IMR-90 (cell line): ENCODE results near the gene LRRC2. TPM values are rescaled to one million over a fixed set of nuclear protein-coding genes. Genes with fewer than 3 reads are reported as not detected.
A peak's percentile ranks its signal among the peaks of the same experiment; 100 is the strongest.

ENCODE experiments used
- ATAC-seq: fragments of 200-7000 bp; cut with Tn5 transposase; 2 replicates; pipeline ENCODE4 v1.9.1; 2020; ENCODE audit warnings: low read depth, mild to moderate bottlenecking, moderate library complexity
- BruUV-seq: library from RNA; stranded (reverse); fragments of 400-500 nt; replicated peaks from 2 replicates; lab custom pipeline; 2021; lab: Mats Ljungman, UMichigan
- CTCF ChIA-PET: fragments of 300-600 bp; formaldehyde crosslinking; extraction: SDS; loops from one replicate; lab custom pipeline; 2021; ENCODE audit warnings: antibody characterized with exemption; lab: Yijun Ruan, JAX
- POLR2A ChIA-PET: fragments of 300-600 bp; sonication (Branson Sonifier 250); formaldehyde crosslinking; loops from one replicate; lab custom pipeline; 2022; ENCODE audit warnings: antibody characterized with exemption; ENCODE audit not compliant: unreplicated experiment; lab: Charles Lee
- DNase-seq: peaks from one replicate; pipeline ENCODE4 v3.0.0; 2013
- H2AFZ ChIP-seq: replicated peaks from 2 replicates; pipeline ENCODE3; 2013; ENCODE audit warnings: low read length, mild to moderate bottlenecking; ENCODE audit not compliant: poor library complexity
- H2AK5ac ChIP-seq: 2 replicates; pipeline ENCODE4 v1.6.1; 2013; ENCODE audit warnings: low read depth, low read length, inconsistent platforms
- H2AK9ac ChIP-seq: replicated peaks from 2 replicates; pipeline ENCODE3; 2013; ENCODE audit warnings: mild to moderate bottlenecking, low read depth, low read length, moderate library complexity; ENCODE audit not compliant: poor library complexity
- H2BK120ac ChIP-seq: 2 replicates; pipeline ENCODE4 v1.6.1; 2013; ENCODE audit warnings: low read depth, low read length, inconsistent platforms
- H2BK15ac ChIP-seq: 3 replicates; pipeline ENCODE4 v1.6.1; 2013; ENCODE audit warnings: low read depth, low read length, inconsistent platforms
- H2BK20ac ChIP-seq: 2 replicates; pipeline ENCODE4 v1.6.1; 2013; ENCODE audit warnings: low read depth, mild to moderate bottlenecking, inconsistent platforms, low read length, moderate library complexity
- H2BK5ac ChIP-seq: 2 replicates; pipeline ENCODE4 v1.6.1; 2013; ENCODE audit warnings: mild to moderate bottlenecking, low read depth, low read length, inconsistent platforms; ENCODE audit not compliant: poor library complexity, severe bottlenecking
- H3K14ac ChIP-seq: replicated peaks from 2 replicates; pipeline ENCODE4 v1.6.1; 2013; ENCODE audit warnings: low read depth, low read length, inconsistent platforms
- H3K18ac ChIP-seq: 2 replicates; pipeline ENCODE4 v1.6.1; 2013; ENCODE audit warnings: low read depth, low read length, control low read depth
- H3K23ac ChIP-seq: 2 replicates; pipeline ENCODE4 v1.6.1; 2013; ENCODE audit warnings: low read depth, low read length, inconsistent platforms
- H3K27ac ChIP-seq: 2 replicates; pipeline ENCODE4 v1.5.1; 2013; ENCODE audit warnings: mild to moderate bottlenecking, control low read depth, low read length; ENCODE audit not compliant: insufficient read depth
- H3K27me3 ChIP-seq: 2 replicates; pipeline ENCODE4 v1.6.1; 2013; ENCODE audit warnings: low read length; ENCODE audit not compliant: control insufficient read depth, insufficient read depth
- H3K36me3 ChIP-seq: 2 replicates; pipeline ENCODE4 v1.6.1; 2013; ENCODE audit warnings: low read length, mixed read lengths; ENCODE audit not compliant: control insufficient read depth, insufficient read depth
- H3K4ac ChIP-seq: 2 replicates; pipeline ENCODE4 v1.6.1; 2013; ENCODE audit warnings: low read depth, low read length, inconsistent platforms
- H3K4me1 ChIP-seq: 2 replicates; pipeline ENCODE4 v1.6.1; 2013; ENCODE audit warnings: low read length, mixed read lengths; ENCODE audit not compliant: control insufficient read depth, insufficient read depth
- H3K4me2 ChIP-seq: 2 replicates; pipeline ENCODE4 v1.6.1; 2013; ENCODE audit warnings: low read depth, mild to moderate bottlenecking, control low read depth, low read length, moderate library complexity
- H3K4me3 ChIP-seq: 2 replicates; pipeline ENCODE4 v1.5.1; 2013; ENCODE audit warnings: low read depth, mild to moderate bottlenecking, control low read depth, low read length, moderate library complexity; ENCODE audit not compliant: insufficient read depth
- H3K56ac ChIP-seq: 2 replicates; pipeline ENCODE4 v1.6.1; 2013; ENCODE audit warnings: low read length, inconsistent platforms; ENCODE audit not compliant: insufficient read depth; ENCODE audit errors: extremely low read depth
- H3K79me1 ChIP-seq, 2 experiments: 2 replicates each; pipeline ENCODE4 v1.6.1; 2013; ENCODE audit warnings: low read length in 2 of 2, inconsistent platforms in 1 of 2, low read depth in 1 of 2
- H3K9ac ChIP-seq: 2 replicates; pipeline ENCODE4 v1.6.1; 2013; ENCODE audit warnings: low read depth, low read length, control low read depth
- H3K9me1 ChIP-seq: 2 replicates; pipeline ENCODE4 v1.6.1; 2013; ENCODE audit warnings: low read length, inconsistent platforms; ENCODE audit not compliant: insufficient read depth
- H3K9me3 ChIP-seq: 2 replicates; pipeline ENCODE4 v1.6.1; 2013; ENCODE audit warnings: low read length; ENCODE audit not compliant: control insufficient read depth, insufficient read depth
- H4K20me1 ChIP-seq: 2 replicates; pipeline ENCODE4 v1.6.1; 2013; ENCODE audit warnings: low read length, inconsistent platforms; ENCODE audit not compliant: insufficient read depth
- H4K5ac ChIP-seq: 2 replicates; pipeline ENCODE4 v1.6.1; 2013; ENCODE audit warnings: mild to moderate bottlenecking, low read depth, low read length, control low read depth
- H4K8ac ChIP-seq, 2 experiments: 2 replicates each; pipeline ENCODE4 v1.6.1; 2013; ENCODE audit warnings: low read depth in 2 of 2, low read length in 2 of 2, control low read depth in 1 of 2, inconsistent platforms in 1 of 2
- H4K91ac ChIP-seq: 2 replicates; pipeline ENCODE4 v1.6.1; 2013; ENCODE audit warnings: low read depth, low read length, inconsistent platforms; ENCODE audit not compliant: insufficient read depth
- BHLHE40 ChIP-seq: fragments of 150-350 bp; IDR thresholded peaks from 2 replicates; pipeline ENCODE4 v1.6.1; 2016; ENCODE audit warnings: mild to moderate bottlenecking, low read depth, low read length
- CHD1 ChIP-seq: IDR thresholded peaks from 2 replicates; pipeline ENCODE4 v1.6.1; 2012; ENCODE audit warnings: low read depth, low read length, improper control_type of control experiment
- FOS ChIP-seq: fragments of 150-350 bp; IDR thresholded peaks from 2 replicates; pipeline ENCODE4 v1.6.1; 2016; ENCODE audit warnings: low read depth, low read length
- MXI1 ChIP-seq: IDR thresholded peaks from 2 replicates; pipeline ENCODE4 v1.6.1; 2012; ENCODE audit warnings: low read depth, mild to moderate bottlenecking, low read length, moderate library complexity, borderline replicate concordance
- NFE2L2 ChIP-seq: fragments of 150-350 bp; IDR thresholded peaks from 2 replicates; pipeline ENCODE4 v1.6.1; 2016; ENCODE audit warnings: low read depth, mild to moderate bottlenecking, low read length
- POLR2A ChIP-seq: IDR thresholded peaks from 2 replicates; pipeline ENCODE4 v1.6.1; 2012; ENCODE audit warnings: mild to moderate bottlenecking, low read depth, low read length
- RFX5 ChIP-seq: IDR thresholded peaks from 2 replicates; pipeline ENCODE4 v1.8.0; 2012; ENCODE audit warnings: low read depth, mild to moderate bottlenecking, low read length, moderate library complexity
- WGBS, 2 experiments: methylation state at CpG; one replicate each; pipeline versions ENCODE4 v1.1.5 to v1.1.7; 2013; ENCODE audit warnings: missing lambda C conversion rate in 2 of 2; ENCODE audit not compliant: insufficient read length in 1 of 2; ENCODE audit errors: extremely low coverage in 2 of 2; 5-methylcytosine and 5-hydroxymethylcytosine counted together
- dilution Hi-C: fragments of 300-500 bp; cut with HindIII; formaldehyde crosslinking; loops from one replicate; pipeline ENCODE4 v1.14.3; 2018; ENCODE audit warnings: low sequenced_read_pairs; ENCODE audit not compliant: unreplicated experiment
- in situ Hi-C: fragments of 300-500 bp; cut with MboI; formaldehyde crosslinking; loops from 3 replicates; pipeline ENCODE4 v1.14.3; 2019; ENCODE audit warnings: low sequenced_read_pairs, inconsistent platforms, mixed read lengths
- intact Hi-C: fragments of 100-400 bp; cut with micrococcal nuclease; formaldehyde crosslinking; loops from 2 replicates; pipeline ENCODE4 v1.10.0; 2022
- polyA plus RNA-seq, 3 experiments: library from polyadenylated mRNA; depleted of rRNA; stranded (reverse); fragments of >200 nt; gene quantifications; 2 replicates each; pipeline ENCODE4 v1.2.3, GENCODE V29; 2012; ENCODE audit warnings: low replicate concordance in 1 of 3
- total RNA-seq: library from RNA; depleted of rRNA; stranded (reverse); fragments of >200 nt; gene quantifications from 2 replicates; pipeline ENCODE4 v1.2.3, GENCODE V29; 2012
- TF ChIP-seq, protein P1 (sequence below): fragments of 150-350 bp; IDR thresholded peaks from 2 replicates; pipeline ENCODE4 v1.6.1; 2016; ENCODE audit warnings: low read depth, mild to moderate bottlenecking, low read length, moderate library complexity, borderline replicate concordance
- TF ChIP-seq, protein P2 (sequence below): conservative IDR thresholded peaks from 2 replicates; pipeline ENCODE4 v1.5.1; 2012; ENCODE audit warnings: mild to moderate bottlenecking, low read depth, low read length, improper control_type of control experiment
- TF ChIP-seq, protein P3 (sequence below): fragments of 150-350 bp; IDR thresholded peaks from 2 replicates; pipeline ENCODE4 v1.6.1; 2017; ENCODE audit warnings: mild to moderate bottlenecking, antibody characterized with exemption, low read length, low read depth

Gene LRRC2
- total and polyA plus RNA-seq, 2 of the 4 experiments (the other 2 are of a cell fraction), result 2.9 to 4.1 TPM

DNA sequence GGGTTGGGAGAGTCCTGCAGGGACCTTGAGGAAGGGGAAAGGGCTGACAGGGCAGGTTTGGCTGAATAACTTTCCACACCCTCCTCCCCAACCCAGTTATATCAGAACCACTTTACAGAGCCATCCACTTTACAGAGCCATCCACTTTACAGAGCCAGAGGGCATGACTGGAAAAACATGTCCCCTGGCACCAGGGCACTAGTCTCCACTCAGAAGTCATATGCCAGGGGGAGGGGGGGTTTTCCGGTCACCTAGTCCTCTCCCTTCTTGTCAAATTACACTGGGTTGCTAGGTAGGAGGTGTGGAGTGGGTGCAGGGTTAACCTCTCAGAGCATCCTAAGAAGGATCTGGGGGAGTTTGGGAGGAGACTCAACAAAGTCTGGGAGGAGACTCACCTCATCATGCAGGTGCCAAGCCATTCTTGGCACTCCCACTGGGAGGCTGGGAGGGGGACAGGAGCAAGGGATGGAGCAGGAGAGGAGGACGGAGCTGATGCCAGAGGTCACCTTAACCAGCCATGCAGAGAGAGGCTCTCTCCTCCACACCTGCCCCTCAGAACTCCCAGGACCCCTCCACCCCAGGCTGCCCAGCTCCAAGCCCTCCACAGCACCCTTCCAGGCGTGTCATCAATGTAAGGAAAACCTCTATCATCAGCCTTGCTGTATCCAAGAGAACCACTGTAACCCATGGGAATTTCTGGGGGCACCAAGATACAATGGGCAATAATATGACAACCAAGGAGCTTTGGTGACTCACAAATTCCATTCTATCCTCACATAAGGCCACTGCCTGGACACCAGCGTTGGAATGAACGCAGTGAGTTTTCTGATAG lies 1.7 kb downstream of the LRRC2 start (continued):
- TF ChIP-seq MXI1 (no peak), RFX5 (no peak), NFE2L2 (no peak)

DNA sequence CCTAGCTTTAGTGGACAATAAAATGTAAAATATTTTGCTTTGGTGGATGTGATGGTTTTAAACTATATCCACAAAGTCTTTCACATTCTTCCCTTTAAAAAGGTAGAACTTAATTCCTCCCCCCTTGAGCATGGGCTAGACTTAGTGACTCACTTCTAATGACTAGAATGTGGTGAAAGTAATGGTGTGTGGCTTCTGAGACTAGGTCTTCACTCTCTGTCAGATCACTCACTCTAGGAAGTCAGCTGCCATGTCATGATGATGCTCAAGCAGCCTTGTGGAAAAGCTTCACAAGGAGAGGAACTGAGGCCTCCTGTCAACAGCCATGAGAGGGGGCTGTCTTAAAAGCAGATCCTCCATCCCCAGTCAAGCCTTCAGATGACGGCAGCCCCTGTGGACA lies 4.2 kb downstream of the LRRC2 start:
- CTCF ChIA-PET, result interaction anchor here (1.6 to 6.4 kb wide), 2 partner anchors 66 to 73 kb away, joined by 5 to 33 read pairs; no protein-coding TSS in a partner anchor
- Histone ChIP-seq H3K9ac (no peak overlapping the region), H4K8ac (no peak overlapping the region; a peak in 1 of 4 replicates), H3K79me1 (peaks cover 16 to 32% of the 10 kb centered on the region in 2 experiments; a peak in 2 of 4 replicates), H3K4me3 (no peak overlapping the region), H4K20me1 (no peaks in the 10 kb centered on the region), H2BK20ac (peak overlapping the region; percentile 33), H4K91ac (peak overlapping the region; percentile 50; the same call in 1 of the 2 replicates), H2AK5ac (peak overlapping the region; percentile 80), H3K27ac (no peak overlapping the region), H3K36me3 (peaks cover 4% of the 10 kb centered on the region; the same call in 1 of the 2 replicates), H3K23ac (no peak overlapping the region), H3K4me2 (no peak overlapping the region), H2AK9ac (no peak overlapping the region), H3K9me1 (peaks cover 20% of the 10 kb centered on the region), H3K4ac (peak overlapping the region; percentile 50; the same call in 1 of the 2 replicates), H2BK120ac (peak overlapping the region; percentile 43), H2BK15ac (peak overlapping the region; percentile 46; the same call in 1 of the 3 replicates), H3K4me1 (peaks cover 20% of the 10 kb centered on the region), H4K5ac (peak overlapping the region; percentile 33; the same call in 1 of the 2 replicates), H3K18ac (peak overlapping the region; percentile 66; the same call in 1 of the 2 replicates), H3K56ac (no peak overlapping the region), H3K14ac (0 out of 2 replicates have a peak overlapping the region, but pooled peaks have one; percentile 21), H2BK5ac (peak overlapping the region; percentile 33), H3K9me3 (peaks cover 4% of the 10 kb centered on the region), H3K27me3 (no peaks in the 10 kb centered on the region), H2AFZ (no peak overlapping the region)
- no TSS peak for BruUV-seq
- no CpG with 5 or more reads among the region's 1 CpG for WGBS, 2 experiments
- in situ Hi-C loops, result no loop called here
- TF ChIP-seq POLR2A, result no peak
- TF ChIP-seq, protein P1, sequence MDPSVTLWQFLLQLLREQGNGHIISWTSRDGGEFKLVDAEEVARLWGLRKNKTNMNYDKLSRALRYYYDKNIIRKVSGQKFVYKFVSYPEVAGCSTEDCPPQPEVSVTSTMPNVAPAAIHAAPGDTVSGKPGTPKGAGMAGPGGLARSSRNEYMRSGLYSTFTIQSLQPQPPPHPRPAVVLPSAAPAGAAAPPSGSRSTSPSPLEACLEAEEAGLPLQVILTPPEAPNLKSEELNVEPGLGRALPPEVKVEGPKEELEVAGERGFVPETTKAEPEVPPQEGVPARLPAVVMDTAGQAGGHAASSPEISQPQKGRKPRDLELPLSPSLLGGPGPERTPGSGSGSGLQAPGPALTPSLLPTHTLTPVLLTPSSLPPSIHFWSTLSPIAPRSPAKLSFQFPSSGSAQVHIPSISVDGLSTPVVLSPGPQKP, result no peak
- TF ChIP-seq, protein P2, sequence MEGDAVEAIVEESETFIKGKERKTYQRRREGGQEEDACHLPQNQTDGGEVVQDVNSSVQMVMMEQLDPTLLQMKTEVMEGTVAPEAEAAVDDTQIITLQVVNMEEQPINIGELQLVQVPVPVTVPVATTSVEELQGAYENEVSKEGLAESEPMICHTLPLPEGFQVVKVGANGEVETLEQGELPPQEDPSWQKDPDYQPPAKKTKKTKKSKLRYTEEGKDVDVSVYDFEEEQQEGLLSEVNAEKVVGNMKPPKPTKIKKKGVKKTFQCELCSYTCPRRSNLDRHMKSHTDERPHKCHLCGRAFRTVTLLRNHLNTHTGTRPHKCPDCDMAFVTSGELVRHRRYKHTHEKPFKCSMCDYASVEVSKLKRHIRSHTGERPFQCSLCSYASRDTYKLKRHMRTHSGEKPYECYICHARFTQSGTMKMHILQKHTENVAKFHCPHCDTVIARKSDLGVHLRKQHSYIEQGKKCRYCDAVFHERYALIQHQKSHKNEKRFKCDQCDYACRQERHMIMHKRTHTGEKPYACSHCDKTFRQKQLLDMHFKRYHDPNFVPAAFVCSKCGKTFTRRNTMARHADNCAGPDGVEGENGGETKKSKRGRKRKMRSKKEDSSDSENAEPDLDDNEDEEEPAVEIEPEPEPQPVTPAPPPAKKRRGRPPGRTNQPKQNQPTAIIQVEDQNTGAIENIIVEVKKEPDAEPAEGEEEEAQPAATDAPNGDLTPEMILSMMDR, result no peak
- no peak for TF ChIP-seq CHD1
- TF ChIP-seq, protein P3, sequence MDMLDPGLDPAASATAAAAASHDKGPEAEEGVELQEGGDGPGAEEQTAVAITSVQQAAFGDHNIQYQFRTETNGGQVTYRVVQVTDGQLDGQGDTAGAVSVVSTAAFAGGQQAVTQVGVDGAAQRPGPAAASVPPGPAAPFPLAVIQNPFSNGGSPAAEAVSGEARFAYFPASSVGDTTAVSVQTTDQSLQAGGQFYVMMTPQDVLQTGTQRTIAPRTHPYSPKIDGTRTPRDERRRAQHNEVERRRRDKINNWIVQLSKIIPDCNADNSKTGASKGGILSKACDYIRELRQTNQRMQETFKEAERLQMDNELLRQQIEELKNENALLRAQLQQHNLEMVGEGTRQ, result no peak
- TF ChIP-seq FOS, result no peak
- no peak for TF ChIP-seq BHLHE40
- intact Hi-C loops, result no loop called here
- POLR2A ChIA-PET, result no interaction called here
- dilution Hi-C loops, result no loop called here
- DNase-seq (peak; percentile 25), ATAC-seq (no peak)
